HepG2 (cell line): ENCODE results near the gene DIS3L2. TPM values are rescaled to one million over a fixed set of nuclear protein-coding genes. Genes with fewer than 3 reads are reported as not detected.

ENCODE experiments used
- IRX3 ChIP-seq: sonication (generic); formaldehyde crosslinking; IDR thresholded peaks from 2 replicates; pipeline ENCODE4 v1.8.1; 2023; ENCODE audit warnings: mild to moderate bottlenecking, low read depth, missing genetic modification reagents, borderline replicate concordance
- ZMAT3 ChIP-seq: sonication (generic); formaldehyde crosslinking; conservative IDR thresholded peaks from 2 replicates; pipeline ENCODE4 v1.7.0; 2021; ENCODE audit warnings: missing genetic modification reagents
- polyA plus RNA-seq, 8 experiments: library from polyadenylated mRNA; depleted of rRNA in 3 of 8; stranded (reverse) in 7 of 8; unstranded in 1 of 8; fragments of >200 nt; fragmentation: Illumina TruSeq in 4 of 8; extraction: Trizol in 4 of 8; gene quantifications; 2 replicates each; pipeline versions ENCODE4 v1.2.1 to v1.2.3, GENCODE V29; 2011 to 2016; ENCODE audit warnings: low read depth in 4 of 8, missing spikeins in 1 of 8, mixed read lengths in 1 of 8; ENCODE audit not compliant: insufficient read depth in 1 of 8
- total RNA-seq, 5 experiments: library from RNA; depleted of rRNA; stranded (reverse); fragments of >200 nt; fragmentation: Illumina TruSeq; extraction: Trizol; gene quantifications; 2 replicates each; pipeline ENCODE4 v1.2.3, GENCODE V29; 2016; ENCODE audit warnings: low read depth in 1 of 5
- TF ChIP-seq, protein P1 (sequence below): sonication (generic); formaldehyde crosslinking; IDR thresholded peaks from 2 replicates; pipeline ENCODE4 v1.4.0; 2020; ENCODE audit warnings: missing genetic modification reagents
- TF ChIP-seq, protein P2 (sequence below), 2 experiments: fragments of 450-650 bp in 1 of 2; sonication (generic) in 1 of 2; formaldehyde crosslinking in 1 of 2; IDR thresholded peaks; 2 replicates each; pipeline versions ENCODE4 v1.6.1 to v1.8.0; 2016 to 2022; ENCODE audit warnings: antibody characterized with exemption in 1 of 2, mild to moderate bottlenecking in 1 of 2, missing genetic modification reagents in 1 of 2

DIS3L2 gene
- total and polyA plus RNA-seq, 2 of the 13 experiments (the other 11 are each of a cell fraction or from before 2014, with no cell fraction given) = 7.0 to 23.9 TPM

DNA sequence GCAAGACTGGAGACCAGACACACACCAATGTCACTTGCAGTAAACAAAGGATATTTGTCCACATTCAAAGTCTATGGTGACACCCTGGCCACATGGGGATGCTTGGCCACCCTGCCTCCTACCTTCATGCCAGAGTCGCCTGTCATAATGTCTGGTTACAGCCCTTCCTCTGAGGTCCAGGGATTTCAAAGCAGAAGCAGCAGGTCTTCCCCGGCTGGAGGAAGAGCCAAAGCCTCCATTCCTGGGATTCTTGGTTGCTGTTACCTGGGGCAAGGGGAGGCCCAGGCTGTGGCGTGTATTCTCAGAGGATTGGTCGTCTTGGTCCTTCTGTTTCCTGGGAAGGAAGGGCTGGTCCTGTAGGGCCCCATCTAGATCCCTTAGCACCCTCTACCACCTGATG lies 414.7 kb downstream of the DIS3L2 start (continued):
- TF ChIP-seq, protein P1, sequence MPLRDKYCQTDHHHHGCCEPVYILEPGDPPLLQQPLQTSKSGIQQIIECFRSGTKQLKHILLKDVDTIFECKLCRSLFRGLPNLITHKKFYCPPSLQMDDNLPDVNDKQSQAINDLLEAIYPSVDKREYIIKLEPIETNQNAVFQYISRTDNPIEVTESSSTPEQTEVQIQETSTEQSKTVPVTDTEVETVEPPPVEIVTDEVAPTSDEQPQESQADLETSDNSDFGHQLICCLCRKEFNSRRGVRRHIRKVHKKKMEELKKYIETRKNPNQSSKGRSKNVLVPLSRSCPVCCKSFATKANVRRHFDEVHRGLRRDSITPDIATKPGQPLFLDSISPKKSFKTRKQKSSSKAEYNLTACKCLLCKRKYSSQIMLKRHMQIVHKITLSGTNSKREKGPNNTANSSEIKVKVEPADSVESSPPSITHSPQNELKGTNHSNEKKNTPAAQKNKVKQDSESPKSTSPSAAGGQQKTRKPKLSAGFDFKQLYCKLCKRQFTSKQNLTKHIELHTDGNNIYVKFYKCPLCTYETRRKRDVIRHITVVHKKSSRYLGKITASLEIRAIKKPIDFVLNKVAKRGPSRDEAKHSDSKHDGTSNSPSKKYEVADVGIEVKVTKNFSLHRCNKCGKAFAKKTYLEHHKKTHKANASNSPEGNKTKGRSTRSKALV (CRISPR knock-in tag) = no peak
- TF ChIP-seq ZMAT3 (CRISPR knock-in tag) (no peak), IRX3 (CRISPR knock-in tag) (no peak)
- TF ChIP-seq, protein P2, sequence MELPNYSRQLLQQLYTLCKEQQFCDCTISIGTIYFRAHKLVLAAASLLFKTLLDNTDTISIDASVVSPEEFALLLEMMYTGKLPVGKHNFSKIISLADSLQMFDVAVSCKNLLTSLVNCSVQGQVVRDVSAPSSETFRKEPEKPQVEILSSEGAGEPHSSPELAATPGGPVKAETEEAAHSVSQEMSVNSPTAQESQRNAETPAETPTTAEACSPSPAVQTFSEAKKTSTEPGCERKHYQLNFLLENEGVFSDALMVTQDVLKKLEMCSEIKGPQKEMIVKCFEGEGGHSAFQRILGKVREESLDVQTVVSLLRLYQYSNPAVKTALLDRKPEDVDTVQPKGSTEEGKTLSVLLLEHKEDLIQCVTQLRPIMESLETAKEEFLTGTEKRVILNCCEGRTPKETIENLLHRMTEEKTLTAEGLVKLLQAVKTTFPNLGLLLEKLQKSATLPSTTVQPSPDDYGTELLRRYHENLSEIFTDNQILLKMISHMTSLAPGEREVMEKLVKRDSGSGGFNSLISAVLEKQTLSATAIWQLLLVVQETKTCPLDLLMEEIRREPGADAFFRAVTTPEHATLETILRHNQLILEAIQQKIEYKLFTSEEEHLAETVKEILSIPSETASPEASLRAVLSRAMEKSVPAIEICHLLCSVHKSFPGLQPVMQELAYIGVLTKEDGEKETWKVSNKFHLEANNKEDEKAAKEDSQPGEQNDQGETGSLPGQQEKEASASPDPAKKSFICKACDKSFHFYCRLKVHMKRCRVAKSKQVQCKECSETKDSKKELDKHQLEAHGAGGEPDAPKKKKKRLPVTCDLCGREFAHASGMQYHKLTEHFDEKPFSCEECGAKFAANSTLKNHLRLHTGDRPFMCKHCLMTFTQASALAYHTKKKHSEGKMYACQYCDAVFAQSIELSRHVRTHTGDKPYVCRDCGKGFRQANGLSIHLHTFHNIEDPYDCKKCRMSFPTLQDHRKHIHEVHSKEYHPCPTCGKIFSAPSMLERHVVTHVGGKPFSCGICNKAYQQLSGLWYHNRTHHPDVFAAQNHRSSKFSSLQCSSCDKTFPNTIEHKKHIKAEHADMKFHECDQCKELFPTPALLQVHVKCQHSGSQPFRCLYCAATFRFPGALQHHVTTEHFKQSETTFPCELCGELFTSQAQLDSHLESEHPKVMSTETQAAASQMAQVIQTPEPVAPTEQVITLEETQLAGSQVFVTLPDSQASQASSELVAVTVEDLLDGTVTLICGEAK (IDR thresholded peaks at IDR 0.05) = no peak
- TF ChIP-seq, protein P2 (CRISPR knock-in tag; IDR thresholded peaks at IDR 0.05) = no peak
- TF ChIP-seq, all 625 proteins: peak for 0
